Activated gamma-delta T cell (primary cell): Measurements from ENCODE around the gene PRR23E.

Experiments
- DNase-seq: peaks from one replicate; lab custom pipeline; 2025; lab: John Stamatoyannopoulos, UW

PRR23E gene

DNA sequence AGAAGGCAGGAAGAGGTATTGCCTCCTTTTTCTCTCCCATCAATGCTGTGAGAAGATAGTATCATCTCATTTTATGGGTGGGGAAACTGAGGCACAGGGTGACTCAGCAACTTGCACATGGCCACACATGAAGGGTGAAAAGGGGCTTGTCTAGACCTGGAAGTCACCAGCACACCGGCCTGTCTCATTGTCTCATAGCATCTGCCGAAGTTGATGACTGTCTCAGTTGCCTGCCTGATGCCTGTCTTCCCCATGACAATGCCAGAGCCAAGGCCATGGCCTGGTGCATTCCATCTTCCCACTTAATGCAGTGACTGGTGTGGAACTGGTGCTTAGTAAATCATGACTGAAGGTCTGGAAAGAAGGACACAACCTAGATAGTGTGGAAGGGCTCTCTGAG, 27.9 kb upstream of the PRR23E start:
- DNase-seq, result no peak

GRCh38 chr3:127165694-127166485, 27.0 kb upstream of the PRR23E start:
- no peak for DNase-seq

GRCh38 chr3:127166501-127167065, 26.3 kb upstream of the PRR23E start:
- DNase-seq, result no peak

- DNase-seq, result no peak
Measured at GRCh38 chr3:127167315-127168043, 25.5 kb upstream of the PRR23E start.

DNA sequence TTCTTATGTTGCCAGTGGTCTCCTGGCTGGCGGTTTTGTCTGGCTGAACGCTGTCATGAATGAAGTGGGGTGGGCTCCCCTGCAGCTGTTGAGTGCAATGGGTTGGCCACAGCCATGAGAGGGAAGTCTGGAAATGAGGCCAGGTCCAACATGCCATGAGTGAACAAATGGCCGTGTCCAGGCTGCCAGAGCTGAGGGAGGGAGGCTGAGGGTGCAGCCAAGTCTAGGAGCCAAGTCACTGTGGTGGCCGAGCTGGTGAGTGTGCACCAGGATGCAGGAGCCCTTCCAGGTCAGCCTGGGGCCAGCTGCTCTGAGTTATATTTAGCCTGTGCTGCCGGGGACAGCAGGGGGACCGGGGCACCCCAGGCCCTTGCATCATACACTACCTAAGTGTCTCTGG, 24.7 kb upstream of the PRR23E start:
- no peak for DNase-seq

- DNase-seq, result no peak
Measured at GRCh38 chr3:127170814-127171213, 22.1 kb upstream of the PRR23E start.

DNA sequence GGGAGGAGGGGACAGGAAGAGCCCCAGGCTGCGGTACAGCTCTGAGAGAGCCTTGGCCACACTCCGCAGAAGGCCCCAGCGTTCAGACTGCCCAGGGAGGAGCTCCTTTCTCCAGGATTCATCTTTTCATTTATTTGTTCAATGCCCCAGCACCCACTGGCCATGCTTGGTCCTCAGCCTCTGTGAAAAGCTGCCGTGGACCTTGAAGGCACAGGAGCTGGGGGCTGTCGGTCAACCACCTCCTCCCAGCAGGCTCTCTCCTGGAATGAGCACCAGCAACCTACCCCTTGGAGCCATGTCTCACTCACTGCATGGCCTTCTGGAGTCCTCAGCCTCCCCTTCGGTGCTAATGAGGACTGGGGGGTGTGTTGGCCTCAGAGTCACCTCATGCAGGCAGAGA, 21.6 kb upstream of the PRR23E start:
- DNase-seq, result no peak

DNA sequence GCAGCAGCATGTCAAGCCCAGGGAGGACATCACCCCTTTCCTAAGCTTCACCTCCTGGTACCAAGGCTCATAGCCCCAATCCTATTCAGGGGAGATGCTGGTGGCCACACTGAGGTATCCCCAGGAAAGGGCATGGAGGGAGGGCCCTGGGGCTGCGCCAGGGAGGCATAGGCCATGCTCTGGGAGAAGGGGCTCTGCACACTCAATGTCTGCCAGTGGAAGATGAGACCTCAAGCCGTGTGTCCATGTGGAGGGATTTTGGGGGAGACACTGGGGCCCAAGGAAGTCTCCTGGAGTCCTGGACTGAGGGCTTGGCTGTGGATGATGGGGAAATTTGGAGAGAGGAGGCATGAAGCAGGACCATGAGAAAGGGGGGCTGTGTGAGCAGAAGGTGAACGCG, 21.2 kb upstream of the PRR23E start:
- DNase-seq, result no peak

- no peak for DNase-seq
Measured at GRCh38 chr3:127172211-127172610, 20.7 kb upstream of the PRR23E start.

DNA sequence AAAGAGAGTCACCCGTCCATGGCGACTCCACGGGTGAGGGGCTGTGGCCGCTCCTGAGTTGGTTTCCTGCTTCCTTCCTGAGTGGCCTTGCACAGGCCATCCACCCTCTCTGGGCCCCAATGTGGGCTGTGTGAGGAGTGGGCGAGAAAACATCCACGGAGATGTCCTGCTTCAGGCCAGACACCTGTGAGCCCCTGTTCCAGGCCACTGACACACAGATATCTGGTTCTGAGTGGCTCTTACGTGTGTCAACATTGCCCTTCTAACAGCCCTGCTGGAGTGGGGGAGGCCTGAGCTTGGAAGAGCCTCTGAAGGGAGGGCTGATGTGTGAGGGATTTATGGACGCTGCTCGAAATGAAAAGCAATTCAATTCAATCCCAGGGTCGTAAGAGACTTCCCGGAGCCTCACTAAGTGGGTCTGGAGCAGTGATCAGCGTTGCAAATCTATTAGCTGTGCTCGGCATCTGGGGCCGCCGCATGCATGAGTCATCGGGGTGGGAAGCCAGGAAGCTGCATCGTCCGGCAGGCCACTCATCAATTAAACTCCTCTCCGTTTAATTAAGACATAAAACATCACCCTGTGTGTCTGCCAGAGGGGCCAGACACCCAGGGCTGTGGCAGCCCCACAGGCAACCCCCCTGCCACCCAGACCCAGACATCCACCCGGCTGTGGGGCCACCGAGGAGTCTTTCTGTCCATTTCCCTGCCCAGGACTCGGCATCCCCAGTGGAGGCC, 20.0 kb upstream of the PRR23E start:
- no peak for DNase-seq

DNA sequence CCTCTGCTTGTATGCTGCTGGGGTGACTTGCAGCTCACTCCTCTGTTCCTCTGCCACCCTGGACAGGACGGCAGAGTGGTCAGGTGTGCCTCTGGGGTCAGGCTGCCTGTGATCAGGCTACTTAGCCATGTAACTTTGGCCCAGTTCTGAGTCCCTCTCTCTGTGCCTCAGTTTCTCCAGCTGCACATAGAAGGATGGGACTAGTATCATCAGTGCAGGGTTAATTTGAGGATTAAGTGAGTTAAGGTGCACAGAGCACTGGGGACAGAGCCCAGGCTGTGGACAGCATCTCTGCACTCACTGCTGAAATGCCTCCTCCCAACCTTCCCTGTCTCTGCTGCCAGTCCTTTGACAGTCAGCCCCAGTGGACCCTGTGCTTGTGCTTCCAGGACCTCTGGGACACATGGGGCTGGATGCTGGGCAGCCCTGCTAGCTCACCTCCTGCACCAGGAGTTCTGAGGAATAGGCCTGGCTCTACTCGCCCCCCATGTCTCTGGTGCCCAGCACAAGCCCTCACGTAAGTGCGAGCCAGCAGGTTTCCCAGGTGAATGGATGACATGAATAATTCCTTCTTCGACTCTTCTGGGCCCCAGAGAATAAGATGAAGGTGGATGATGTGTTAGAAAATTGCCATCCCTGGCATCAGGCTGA, 19.3 kb upstream of the PRR23E start:
- DNase-seq, result no peak

GRCh38 chr3:127174284-127174683, 18.6 kb upstream of the PRR23E start:
- no peak for DNase-seq

DNA sequence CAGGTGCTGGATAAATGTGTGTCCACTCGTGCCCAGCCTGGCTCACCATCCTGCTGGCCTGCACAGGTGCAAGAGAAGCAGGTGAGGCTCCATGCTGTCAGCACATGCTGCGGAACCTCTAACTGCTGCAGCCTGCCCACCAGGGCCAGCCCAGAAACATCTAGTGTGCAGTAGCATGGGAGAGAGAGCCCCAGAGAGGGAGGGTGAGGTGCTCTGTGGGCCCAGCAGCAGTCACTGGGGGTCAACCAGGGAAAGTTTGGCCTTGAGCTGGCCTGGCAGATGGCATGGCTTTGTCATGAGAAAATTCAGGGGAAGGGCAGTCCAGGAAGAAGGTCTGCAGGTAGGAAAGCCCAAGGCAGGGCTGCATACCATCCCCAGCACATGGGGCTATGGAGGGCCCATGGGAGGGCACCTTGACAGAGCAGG, 18.2 kb upstream of the PRR23E start:
- DNase-seq, result no peak

GRCh38 chr3:127175272-127175671, 17.7 kb upstream of the PRR23E start:
- DNase-seq, result no peak

- no peak for DNase-seq
Measured at GRCh38 chr3:127177226-127177625, 15.7 kb upstream of the PRR23E start.

DNA sequence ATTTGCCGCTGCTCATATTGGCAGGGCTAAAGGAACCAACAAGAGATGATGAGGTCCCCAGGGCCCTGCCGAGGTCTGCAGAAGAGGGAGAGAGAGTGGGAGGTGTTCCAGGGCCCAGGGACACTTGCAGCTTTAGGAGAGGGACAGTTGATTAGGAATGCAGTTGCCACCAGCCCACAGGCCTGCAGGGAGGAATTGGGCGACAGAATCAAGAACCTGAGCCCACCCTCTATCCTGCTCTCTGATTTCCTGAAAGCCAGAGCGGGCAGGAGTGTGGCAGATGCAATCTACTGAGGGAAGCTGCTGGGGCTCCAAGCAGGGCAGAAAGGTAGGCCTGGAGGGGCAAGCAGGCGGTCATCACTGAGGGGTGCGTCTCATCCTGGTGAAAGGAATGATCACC, 12.1 kb upstream of the PRR23E start:
- no peak for DNase-seq

DNA sequence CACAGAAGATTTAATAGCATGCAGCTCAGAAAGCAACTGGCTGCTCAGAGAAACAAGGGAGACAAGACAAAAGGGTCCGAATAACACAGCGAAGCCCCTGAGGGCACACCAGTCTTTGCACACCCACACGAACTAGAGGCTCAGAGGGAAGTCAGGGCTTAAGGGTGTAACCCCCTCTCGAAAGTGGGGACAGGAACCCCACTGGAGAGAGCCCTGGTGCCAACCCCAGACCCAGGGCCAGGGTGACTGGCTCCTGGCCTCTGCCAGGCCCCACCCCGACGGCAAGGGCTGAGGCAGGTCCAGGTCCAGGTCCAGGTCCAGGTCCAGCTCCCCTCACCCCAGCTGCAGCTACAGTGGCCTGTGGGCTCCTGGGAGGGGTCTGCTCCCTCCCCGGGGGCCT, 10.5 kb upstream of the PRR23E start:
- DNase-seq, result no peak

DNA sequence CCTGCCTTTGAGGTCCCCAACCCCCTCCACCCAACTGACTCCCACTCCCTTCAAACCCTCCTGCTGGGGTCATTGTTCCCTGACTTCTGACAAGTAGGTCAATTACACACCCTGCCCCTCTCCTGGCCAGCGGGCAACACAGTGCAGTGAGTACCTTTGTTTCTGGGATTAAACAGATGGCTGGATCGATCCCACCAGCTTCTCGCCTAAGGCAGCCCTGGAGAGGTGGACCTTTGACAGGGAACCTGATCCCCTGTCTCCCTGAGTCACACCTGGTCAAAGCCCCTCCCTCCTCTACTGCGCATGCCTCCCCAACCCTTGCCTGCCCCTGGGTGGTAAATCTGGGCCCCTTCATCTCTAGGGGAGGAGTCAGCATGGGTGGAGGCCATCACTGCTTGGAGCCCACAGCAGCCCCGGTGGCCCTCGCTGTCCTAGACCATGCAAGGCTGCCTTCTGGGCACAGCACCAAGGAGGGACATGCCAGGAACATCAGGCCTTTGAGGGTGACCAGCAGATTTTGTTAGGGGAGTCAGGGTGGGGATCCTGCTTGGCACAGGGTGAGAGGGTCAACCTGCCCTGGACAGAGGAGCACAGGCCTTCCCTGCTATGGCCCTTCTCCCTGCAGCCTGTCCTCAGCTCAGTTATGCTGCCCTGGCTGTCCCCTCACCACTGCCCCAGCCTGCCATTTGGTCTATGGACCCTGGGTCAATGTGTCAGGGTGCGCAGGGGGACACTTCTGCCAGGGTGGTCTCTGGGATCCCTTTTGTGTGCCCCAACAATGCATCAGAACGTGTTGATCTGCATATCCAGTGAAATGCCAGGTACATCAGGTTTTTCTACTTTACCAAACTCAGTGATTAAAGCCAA, 9.8 kb upstream of the PRR23E start:
- no peak for DNase-seq

- DNase-seq, result no peak
Measured at GRCh38 chr3:127183931-127184869, 8.7 kb upstream of the PRR23E start.

- DNase-seq, result no peak
Measured at GRCh38 chr3:127184870-127185216, 8.1 kb upstream of the PRR23E start.
